ENCODE data around the gene GOLGB1. TPM values are rescaled to one million over a fixed set of nuclear protein-coding genes. Genes with fewer than 3 reads are reported as not detected.

The GOLGB1 gene
- total RNA-seq, 4 donors from 2014 or later, result 77.8 to 102 (median 97.3) TPM

GRCh38 chr3:121730940-121731687 is 18.4 kb downstream of the GOLGB1 start:
- H3K27me3 ChIP-seq, result no peaks in the 10 kb centered on the region
- DNase-seq, result no peak
- no peak overlapping the region for H3K4me3 ChIP-seq (replicated peaks in 1 of 3)
- intact Hi-C loops (cut with DNase I), result no loop called here
- peaks cover 0 to 4% of the 10 kb centered on the region in 2 donors for H3K36me3 ChIP-seq
- H3K27ac ChIP-seq, result peak overlapping the region in 1 of 3 donors; percentile 19
- TF ChIP-seq POLR2A (IDR thresholded peaks at IDR 0.05) (no peak), CTCF (IDR thresholded peaks at IDR 0.05) (no peak)
- H3K9me3 ChIP-seq, result no peaks in the 10 kb centered on the region
- H3K4me1 ChIP-seq, result peaks cover 11 to 21% of the 10 kb centered on the region in 2 donors
- WGBS, 2 donors, result 92 to 93% methylated on average over 8 of the region's 8 CpGs

- 91 to 92% methylated on average over 1 of the region's 1 CpG for WGBS, 2 donors
- intact Hi-C loops (cut with DNase I), result no loop called here
- Histone ChIP-seq H3K9me3 (no peaks in the 10 kb centered on the region), H3K4me3 (replicated peaks in 1 of 3) (no peak overlapping the region), H3K36me3 (peaks cover 25 to 62% of the 10 kb centered on the region in 2 donors), H3K27ac (no peak overlapping the region), H3K4me1 (no peaks in the 10 kb centered on the region), H3K27me3 (no peaks in the 10 kb centered on the region)
- TF ChIP-seq CTCF (IDR thresholded peaks at IDR 0.05), result no peak
- no peak for DNase-seq
These were observed 25.4 kb downstream of the GOLGB1 start for GRCh38 chr3:121724130-121724529.

- H3K4me1 ChIP-seq, result no peaks in the 10 kb centered on the region
- intact Hi-C loops (cut with DNase I), result no loop called here
- 84 to 93% methylated on average over 1 of the region's 1 CpG for WGBS, 2 donors
- H3K27me3 ChIP-seq, result no peaks in the 10 kb centered on the region
- H3K27ac ChIP-seq, result no peak overlapping the region
- H3K36me3 ChIP-seq, result peaks cover 31 to 62% of the 10 kb centered on the region in 2 donors
- no peak overlapping the region for H3K4me3 ChIP-seq (replicated peaks in 1 of 3)
- no peak for TF ChIP-seq POLR2A (IDR thresholded peaks at IDR 0.05)
- no peak for TF ChIP-seq CTCF (IDR thresholded peaks at IDR 0.05)
- no peak for DNase-seq
- H3K9me3 ChIP-seq, result no peaks in the 10 kb centered on the region
These were observed 26.1 kb downstream of the GOLGB1 start for GRCh38 chr3:121723485-121723884.

- no peak for DNase-seq
- Histone ChIP-seq H3K27ac (no peak overlapping the region), H3K9me3 (no peaks in the 10 kb centered on the region), H3K4me3 (replicated peaks in 1 of 3) (no peak overlapping the region), H3K36me3 (peaks cover 42 to 71% of the 10 kb centered on the region in 2 donors), H3K27me3 (no peaks in the 10 kb centered on the region), H3K4me1 (no peaks in the 10 kb centered on the region)
- no peak for TF ChIP-seq CTCF (IDR thresholded peaks at IDR 0.05)
- no peak for TF ChIP-seq POLR2A (IDR thresholded peaks at IDR 0.05)
- WGBS, 2 donors, result 96 to 97% methylated on average over 1 of the region's 1 CpG
- intact Hi-C loops (cut with DNase I), result no loop called here
These were observed 27.1 kb downstream of the GOLGB1 start for GRCh38 chr3:121722411-121722810.

GRCh38 chr3:121720163-121720562 is 29.4 kb downstream of the GOLGB1 start:
- Histone ChIP-seq H3K27me3 (no peaks in the 10 kb centered on the region), H3K9me3 (no peaks in the 10 kb centered on the region), H3K4me3 (replicated peaks in 1 of 3) (no peak overlapping the region), H3K4me1 (no peaks in the 10 kb centered on the region), H3K36me3 (peaks cover 48 to 85% of the 10 kb centered on the region in 2 donors), H3K27ac (peak overlapping the region in 1 of 3 donors; percentile 39)
- intact Hi-C loops (cut with DNase I), result no loop called here
- TF ChIP-seq CTCF (IDR thresholded peaks at IDR 0.05) (no peak), POLR2A (IDR thresholded peaks at IDR 0.05) (no peak)
- DNase-seq, result no peak

Measured in thyroid gland (tissue), 4 donors.